ENCODE results near the gene FAM114A1. TPM values are rescaled to one million over a fixed set of nuclear protein-coding genes. Genes with fewer than 3 reads are reported as not detected.

FAM114A1 gene
- total and polyA plus RNA-seq, 4 donors = 22.1 to 108 (median 53.9) TPM

- Histone ChIP-seq H3K27me3 (ENCODE audit: control insufficient read depth in 4 of 4, insufficient read depth in 4 of 4, low read length in 3 of 4) (no peaks in the 10 kb centered on the region), H3K36me3 (ENCODE audit: control insufficient read depth in 4 of 4, insufficient read depth in 3 of 4, low read depth in 1 of 4, low read length in 3 of 4) (no peaks in the 10 kb centered on the region), H3K4me3 (ENCODE audit: low read depth in 1 of 3, low read length in 3 of 3) (no peak overlapping the region), H3K4me1 (ENCODE audit: control insufficient read depth in 4 of 4, insufficient read depth in 4 of 4, low read length in 3 of 4) (peaks cover 0 to 7% (median 3%) of the 10 kb centered on the region in 4 donors), H3K9ac (ENCODE audit: low read depth in 1 of 2, low read length in 2 of 2) (no peak overlapping the region), H3K27ac (ENCODE audit: low read depth in 1 of 2, low read length in 2 of 2) (no peak overlapping the region), H3K9me3 (ENCODE audit: control insufficient read depth in 4 of 4, low read length in 3 of 4) (no peaks in the 10 kb centered on the region)
- 91% methylated on average over 7 of the region's 7 CpGs for WGBS
- no peak for DNase-seq (ENCODE audit: low spot score)
- no peak for TF ChIP-seq JUND (IDR thresholded peaks at IDR 0.05)
- TF ChIP-seq HNF4A (conservative IDR thresholded peaks at IDR 0.05) = no peak
- TF ChIP-seq CTCF (IDR thresholded peaks at IDR 0.05; ENCODE audit: low read depth, low read length, missing input control) = no peak
- TF ChIP-seq RXRA (IDR thresholded peaks at IDR 0.05) = no peak
- TF ChIP-seq, protein P1, sequence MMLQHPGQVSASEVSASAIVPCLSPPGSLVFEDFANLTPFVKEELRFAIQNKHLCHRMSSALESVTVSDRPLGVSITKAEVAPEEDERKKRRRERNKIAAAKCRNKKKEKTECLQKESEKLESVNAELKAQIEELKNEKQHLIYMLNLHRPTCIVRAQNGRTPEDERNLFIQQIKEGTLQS (IDR thresholded peaks at IDR 0.05) = no peak
- TF ChIP-seq ZBTB33 (IDR thresholded peaks at IDR 0.05) = no peak
- TF ChIP-seq, protein P2, sequence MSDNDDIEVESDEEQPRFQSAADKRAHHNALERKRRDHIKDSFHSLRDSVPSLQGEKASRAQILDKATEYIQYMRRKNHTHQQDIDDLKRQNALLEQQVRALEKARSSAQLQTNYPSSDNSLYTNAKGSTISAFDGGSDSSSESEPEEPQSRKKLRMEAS (IDR thresholded peaks at IDR 0.05) = no peak
- no peak for TF ChIP-seq RAD21 (IDR thresholded peaks at IDR 0.05)
- no peak for TF ChIP-seq YY1 (IDR thresholded peaks at IDR 0.05)
- TF ChIP-seq, protein P3, sequence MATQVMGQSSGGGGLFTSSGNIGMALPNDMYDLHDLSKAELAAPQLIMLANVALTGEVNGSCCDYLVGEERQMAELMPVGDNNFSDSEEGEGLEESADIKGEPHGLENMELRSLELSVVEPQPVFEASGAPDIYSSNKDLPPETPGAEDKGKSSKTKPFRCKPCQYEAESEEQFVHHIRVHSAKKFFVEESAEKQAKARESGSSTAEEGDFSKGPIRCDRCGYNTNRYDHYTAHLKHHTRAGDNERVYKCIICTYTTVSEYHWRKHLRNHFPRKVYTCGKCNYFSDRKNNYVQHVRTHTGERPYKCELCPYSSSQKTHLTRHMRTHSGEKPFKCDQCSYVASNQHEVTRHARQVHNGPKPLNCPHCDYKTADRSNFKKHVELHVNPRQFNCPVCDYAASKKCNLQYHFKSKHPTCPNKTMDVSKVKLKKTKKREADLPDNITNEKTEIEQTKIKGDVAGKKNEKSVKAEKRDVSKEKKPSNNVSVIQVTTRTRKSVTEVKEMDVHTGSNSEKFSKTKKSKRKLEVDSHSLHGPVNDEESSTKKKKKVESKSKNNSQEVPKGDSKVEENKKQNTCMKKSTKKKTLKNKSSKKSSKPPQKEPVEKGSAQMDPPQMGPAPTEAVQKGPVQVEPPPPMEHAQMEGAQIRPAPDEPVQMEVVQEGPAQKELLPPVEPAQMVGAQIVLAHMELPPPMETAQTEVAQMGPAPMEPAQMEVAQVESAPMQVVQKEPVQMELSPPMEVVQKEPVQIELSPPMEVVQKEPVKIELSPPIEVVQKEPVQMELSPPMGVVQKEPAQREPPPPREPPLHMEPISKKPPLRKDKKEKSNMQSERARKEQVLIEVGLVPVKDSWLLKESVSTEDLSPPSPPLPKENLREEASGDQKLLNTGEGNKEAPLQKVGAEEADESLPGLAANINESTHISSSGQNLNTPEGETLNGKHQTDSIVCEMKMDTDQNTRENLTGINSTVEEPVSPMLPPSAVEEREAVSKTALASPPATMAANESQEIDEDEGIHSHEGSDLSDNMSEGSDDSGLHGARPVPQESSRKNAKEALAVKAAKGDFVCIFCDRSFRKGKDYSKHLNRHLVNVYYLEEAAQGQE (IDR thresholded peaks at IDR 0.05) = no peak
- no peak for TF ChIP-seq FOXA2 (IDR thresholded peaks at IDR 0.05)
- no peak for TF ChIP-seq TAF1 (conservative IDR thresholded peaks at IDR 0.05)
- no peak for TF ChIP-seq FOXA1 (IDR thresholded peaks at IDR 0.05)
- TF ChIP-seq NR2F2 (IDR thresholded peaks at IDR 0.05) = no peak
- TF ChIP-seq SP1 (IDR thresholded peaks at IDR 0.05) = no peak
- no peak for TF ChIP-seq GABPA (IDR thresholded peaks at IDR 0.05 in 1 of 2, conservative IDR thresholded peaks at IDR 0.05 in 1 of 2)
- no peak for TF ChIP-seq EGR1 (IDR thresholded peaks at IDR 0.05; ENCODE audit: low read depth in 2 of 2)
- TF ChIP-seq HNF4G (IDR thresholded peaks at IDR 0.05) = no peak
Measured at GRCh38 chr4:38980903-38981676, 113.5 kb downstream of the FAM114A1 start.

Data from liver (tissue), 9 donors.